ENCODE data around the gene EIF4G3. TPM values are rescaled to one million over a fixed set of nuclear protein-coding genes. Genes with fewer than 3 reads are reported as not detected.

EIF4G3 gene
- polyA plus RNA-seq, 1 donor (not counting 4 experiments of a cell fraction or from before 2014, with no cell fraction given) = 44.6 TPM

DNA sequence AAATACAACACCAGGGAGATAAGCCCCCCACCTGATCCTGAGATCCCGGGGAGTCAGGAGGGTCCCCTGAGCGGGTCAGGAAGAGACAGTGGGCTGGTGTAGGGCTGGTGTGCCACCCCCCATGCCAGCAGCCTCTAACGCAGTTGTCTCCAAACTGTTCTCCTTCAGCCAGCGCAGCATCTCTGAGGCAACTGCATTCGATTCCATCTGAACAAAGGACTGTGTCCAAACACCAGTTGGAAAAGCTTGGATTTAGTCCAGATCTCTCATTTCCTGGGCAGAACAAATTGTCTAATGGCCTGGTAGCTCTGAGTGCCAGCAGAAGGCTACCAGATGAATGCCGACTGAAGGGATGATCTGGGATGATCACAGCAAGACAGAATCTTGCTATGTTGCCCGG lies 44.1 kb upstream of the EIF4G3 start:
- dilution Hi-C loops (cut with MboI; ENCODE audit: extremely low pct_ligation_motif_present, low sequenced_read_pairs) = no loop called here

DNA sequence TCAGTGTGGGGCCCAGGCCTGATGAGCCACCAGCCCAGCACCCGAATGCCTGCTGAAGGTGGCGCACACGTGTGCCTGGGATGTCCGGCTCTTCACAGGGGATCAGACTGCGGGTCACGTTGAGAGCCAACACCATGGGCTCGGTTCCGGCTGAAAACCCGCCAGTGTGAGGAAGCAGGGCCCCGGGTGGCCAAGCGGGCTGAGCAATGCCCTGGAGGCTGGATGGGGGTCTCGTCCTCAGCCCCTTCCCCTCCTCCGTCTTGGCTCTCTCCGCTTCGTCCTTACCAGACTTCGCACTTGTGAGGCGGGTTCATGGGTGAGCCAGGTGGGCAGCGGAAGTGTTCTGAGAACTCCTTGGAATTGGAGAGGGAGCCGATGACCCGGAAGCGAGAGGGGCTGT lies 43.0 kb upstream of the EIF4G3 start:
- TF ChIP-seq, protein P1, sequence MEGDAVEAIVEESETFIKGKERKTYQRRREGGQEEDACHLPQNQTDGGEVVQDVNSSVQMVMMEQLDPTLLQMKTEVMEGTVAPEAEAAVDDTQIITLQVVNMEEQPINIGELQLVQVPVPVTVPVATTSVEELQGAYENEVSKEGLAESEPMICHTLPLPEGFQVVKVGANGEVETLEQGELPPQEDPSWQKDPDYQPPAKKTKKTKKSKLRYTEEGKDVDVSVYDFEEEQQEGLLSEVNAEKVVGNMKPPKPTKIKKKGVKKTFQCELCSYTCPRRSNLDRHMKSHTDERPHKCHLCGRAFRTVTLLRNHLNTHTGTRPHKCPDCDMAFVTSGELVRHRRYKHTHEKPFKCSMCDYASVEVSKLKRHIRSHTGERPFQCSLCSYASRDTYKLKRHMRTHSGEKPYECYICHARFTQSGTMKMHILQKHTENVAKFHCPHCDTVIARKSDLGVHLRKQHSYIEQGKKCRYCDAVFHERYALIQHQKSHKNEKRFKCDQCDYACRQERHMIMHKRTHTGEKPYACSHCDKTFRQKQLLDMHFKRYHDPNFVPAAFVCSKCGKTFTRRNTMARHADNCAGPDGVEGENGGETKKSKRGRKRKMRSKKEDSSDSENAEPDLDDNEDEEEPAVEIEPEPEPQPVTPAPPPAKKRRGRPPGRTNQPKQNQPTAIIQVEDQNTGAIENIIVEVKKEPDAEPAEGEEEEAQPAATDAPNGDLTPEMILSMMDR (optimal IDR thresholded peaks at IDR 0.05 in 1 of 3, IDR thresholded peaks at IDR 0.05 in 1 of 3, conservative IDR thresholded peaks at IDR 0.05 in 1 of 3; ENCODE audit: extremely low read depth in 1 of 3, insufficient read depth in 2 of 3, low read length in 3 of 3) = no peak
- no peak for TF ChIP-seq EZH2 (IDR thresholded peaks at IDR 0.05; ENCODE audit: low read length)
- Histone ChIP-seq H4K20me1 (ENCODE audit: control insufficient read depth, extremely low read depth, insufficient read depth, low read length) (no peaks in the 10 kb centered on the region), H3K4me3 (ENCODE audit: control insufficient read depth in 2 of 3, extremely low read depth in 1 of 3, insufficient read depth in 2 of 3, low read depth in 1 of 3, low read length in 3 of 3) (no peak overlapping the region), H2AFZ (ENCODE audit: control insufficient read depth, low read length) (no peak overlapping the region), H3K27ac (ENCODE audit: control insufficient read depth, insufficient read depth, low read length) (no peak overlapping the region), H3K27me3 (ENCODE audit: control insufficient read depth, extremely low read depth, insufficient read depth, low read length) (no peaks in the 10 kb centered on the region), H3K36me3 (ENCODE audit: control insufficient read depth in 2 of 2, extremely low read depth in 1 of 2, insufficient read depth in 2 of 2, low read length in 2 of 2) (peaks cover 6 to 21% of the 10 kb centered on the region in 2 experiments), H3K4me1 (ENCODE audit: control insufficient read depth, extremely low read depth, insufficient read depth, low read length) (no peaks in the 10 kb centered on the region), H3K79me2 (ENCODE audit: control insufficient read depth, insufficient read depth, low read length) (no peaks in the 10 kb centered on the region), H3K4me2 (ENCODE audit: control insufficient read depth, extremely low read depth, insufficient read depth, low read depth, low read length) (no peak overlapping the region), H3K9me3 (ENCODE audit: control insufficient read depth, low read depth, low read length) (no peaks in the 10 kb centered on the region), H3K9me1 (ENCODE audit: control insufficient read depth, extremely low read depth, insufficient read depth, low read length) (no peaks in the 10 kb centered on the region), H3K9ac (ENCODE audit: control insufficient read depth, extremely low read depth, insufficient read depth, low read length) (no peak overlapping the region)
- FAIRE-seq (no peak), DNase-seq (ENCODE audit: low read depth, low spot score) (no peak)
- dilution Hi-C loops (cut with MboI; ENCODE audit: extremely low pct_ligation_motif_present, low sequenced_read_pairs) = no loop called here

More for the DNA sequence above, 44.1 kb upstream of the EIF4G3 start:
- Histone ChIP-seq H3K4me2 (ENCODE audit: control insufficient read depth, extremely low read depth, insufficient read depth, low read depth, low read length) (no peak overlapping the region), H3K9me1 (ENCODE audit: control insufficient read depth, extremely low read depth, insufficient read depth, low read length) (no peaks in the 10 kb centered on the region), H3K4me1 (ENCODE audit: control insufficient read depth, extremely low read depth, insufficient read depth, low read length) (no peaks in the 10 kb centered on the region), H3K36me3 (ENCODE audit: control insufficient read depth in 2 of 2, extremely low read depth in 1 of 2, insufficient read depth in 2 of 2, low read length in 2 of 2) (peaks cover 6 to 25% of the 10 kb centered on the region in 2 experiments), H3K4me3 (ENCODE audit: control insufficient read depth in 2 of 3, extremely low read depth in 1 of 3, insufficient read depth in 2 of 3, low read depth in 1 of 3, low read length in 3 of 3) (no peak overlapping the region), H4K20me1 (ENCODE audit: control insufficient read depth, extremely low read depth, insufficient read depth, low read length) (no peaks in the 10 kb centered on the region), H3K27ac (ENCODE audit: control insufficient read depth, insufficient read depth, low read length) (no peak overlapping the region), H3K79me2 (ENCODE audit: control insufficient read depth, insufficient read depth, low read length) (no peaks in the 10 kb centered on the region), H3K9ac (ENCODE audit: control insufficient read depth, extremely low read depth, insufficient read depth, low read length) (no peak overlapping the region), H3K9me3 (ENCODE audit: control insufficient read depth, low read depth, low read length) (no peaks in the 10 kb centered on the region), H3K27me3 (ENCODE audit: control insufficient read depth, extremely low read depth, insufficient read depth, low read length) (no peaks in the 10 kb centered on the region), H2AFZ (ENCODE audit: control insufficient read depth, low read length) (no peak overlapping the region)
- FAIRE-seq = no peak
- TF ChIP-seq, protein P1 (optimal IDR thresholded peaks at IDR 0.05 in 1 of 3, IDR thresholded peaks at IDR 0.05 in 1 of 3, conservative IDR thresholded peaks at IDR 0.05 in 1 of 3; ENCODE audit: extremely low read depth in 1 of 3, insufficient read depth in 2 of 3, low read length in 3 of 3) = no peak
- no peak for TF ChIP-seq EZH2 (IDR thresholded peaks at IDR 0.05; ENCODE audit: low read length)
- no peak for DNase-seq (ENCODE audit: low read depth, low spot score)
